DOHH2 (cell line): Measurements from ENCODE around the gene SKAP2.

Experiments used
- CTCF ChIP-seq: fragments of 200-600 bp; sonication (generic); IDR thresholded peaks from one replicate; pipeline ENCODE4 v1.5.1; 2014; ENCODE audit warnings: antibody characterized with exemption, mild to moderate bottlenecking, low read depth, low read length; ENCODE audit not compliant: poor library complexity, severe bottlenecking
- EZH2phosphoT487 ChIP-seq: fragments of 200-600 bp; sonication (generic); IDR thresholded peaks from 2 replicates; pipeline ENCODE4 v1.6.1; 2017; ENCODE audit warnings: borderline replicate concordance, mild to moderate bottlenecking, antibody characterized with exemption, low read length, moderate library complexity, mixed read lengths

- TF ChIP-seq CTCF (no peak), EZH2phosphoT487 (no peak)
Observed at GRCh38 chr7:26864309-26865093, at the start of gene SKAP2.
